Stimulated activated CD4-positive, alpha-beta T cell treated with anti-CD3 and anti-CD28 coated beads, TNF-alpha, amount 100 ng/mL, for 1 hour (primary cell): ENCODE data around the gene KRTAP8-1.
A peak's percentile ranks its signal among the peaks of the same experiment; 100 is the strongest.

Experiments
- DNase-seq, 3 donors: peaks; one replicate each; pipeline ENCODE4 v3.0.0-alpha.2; 2020; ENCODE audit warnings: low read depth in 3 of 3, low spot score in 1 of 3

The KRTAP8-1 gene

DNA sequence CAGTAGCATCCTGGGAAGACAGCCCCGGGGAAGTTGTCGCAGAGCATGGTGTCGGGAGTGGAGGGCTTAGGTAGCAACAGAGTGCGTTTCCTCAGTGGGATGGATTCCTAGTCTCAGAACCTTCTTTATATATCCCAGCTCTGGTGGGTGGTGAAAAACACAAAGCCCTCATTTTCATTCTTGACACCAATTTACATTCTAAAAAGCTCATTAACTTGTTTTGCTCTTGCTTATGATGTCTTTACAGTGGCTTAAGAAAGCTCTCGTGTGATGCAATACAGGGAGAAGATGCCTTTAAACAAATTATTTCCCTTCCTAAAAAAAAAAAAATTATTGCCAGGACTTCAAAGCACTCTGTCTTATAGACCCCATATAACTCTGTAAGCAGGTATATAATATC, at the start of gene KRTAP8-1:
Gene KRTAP8-1, minus strand, starts transcription at position 101 of the 400 bp plus-strand sequence. Its CDS starts 54 bp downstream, at position 47.
- DNase-seq = no peak

- DNase-seq = no peak
These were observed 34.8 kb upstream of the KRTAP8-1 start for GRCh38 chr21:30847627-30848500.

DNA sequence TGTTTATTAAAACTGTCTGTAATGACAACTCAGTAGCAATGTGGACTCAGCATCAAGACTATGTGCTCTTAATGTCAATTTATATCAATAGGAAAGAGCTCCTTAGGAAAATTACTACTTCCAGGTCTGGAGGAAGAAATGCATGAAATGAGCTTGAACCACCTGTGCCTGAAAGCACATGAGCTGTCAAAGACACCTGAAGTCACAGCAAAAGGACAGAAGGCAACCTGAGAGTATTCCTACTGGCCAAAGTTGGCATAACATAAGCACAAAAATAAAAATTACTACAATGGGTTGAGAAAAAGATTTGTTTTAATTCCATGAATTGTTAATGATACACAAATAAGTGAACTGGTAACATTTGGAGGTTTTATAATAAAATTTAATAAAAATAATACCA, 29.9 kb upstream of the KRTAP8-1 start:
- no peak for DNase-seq

DNA sequence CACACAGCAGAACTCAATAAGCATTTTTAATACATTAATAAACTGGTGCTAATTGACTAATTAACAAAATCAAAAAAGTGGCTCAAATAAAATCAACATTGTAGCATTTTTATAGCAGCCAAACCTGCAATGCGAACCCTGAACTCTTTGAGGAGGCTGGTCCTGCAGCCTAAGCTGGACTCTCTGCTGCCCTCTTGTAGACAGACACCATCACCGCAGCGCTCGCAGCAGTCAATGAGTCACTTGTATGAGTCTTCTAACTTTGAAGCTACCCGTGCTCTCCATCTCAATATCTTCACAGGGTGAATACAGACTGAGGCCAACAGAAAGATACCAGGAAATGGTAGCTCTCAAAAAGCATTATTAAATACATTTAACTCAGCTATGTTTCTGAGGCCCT, 26.2 kb upstream of the KRTAP8-1 start:
- peak in 1 of 3 donors; percentile 11 for DNase-seq

DNA sequence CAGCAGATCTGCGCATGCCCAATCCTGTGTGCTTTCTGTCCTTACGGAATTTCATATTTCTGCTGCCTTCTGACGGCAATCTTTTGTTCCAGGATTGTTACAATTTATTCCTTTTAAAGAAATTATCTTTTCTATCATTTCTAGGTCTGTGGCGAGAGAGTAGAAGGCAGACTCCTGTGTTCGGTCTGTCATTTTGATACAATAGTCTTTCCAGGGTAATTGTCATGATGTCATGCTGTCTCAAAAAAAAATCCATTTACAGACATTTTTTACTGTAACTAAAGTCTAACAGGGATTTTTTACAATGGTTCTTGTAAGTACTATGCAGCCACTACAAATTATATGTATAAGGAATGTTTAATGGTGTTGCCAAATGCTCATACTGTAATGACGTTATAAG, 25.5 kb upstream of the KRTAP8-1 start:
- DNase-seq = no peak

DNA sequence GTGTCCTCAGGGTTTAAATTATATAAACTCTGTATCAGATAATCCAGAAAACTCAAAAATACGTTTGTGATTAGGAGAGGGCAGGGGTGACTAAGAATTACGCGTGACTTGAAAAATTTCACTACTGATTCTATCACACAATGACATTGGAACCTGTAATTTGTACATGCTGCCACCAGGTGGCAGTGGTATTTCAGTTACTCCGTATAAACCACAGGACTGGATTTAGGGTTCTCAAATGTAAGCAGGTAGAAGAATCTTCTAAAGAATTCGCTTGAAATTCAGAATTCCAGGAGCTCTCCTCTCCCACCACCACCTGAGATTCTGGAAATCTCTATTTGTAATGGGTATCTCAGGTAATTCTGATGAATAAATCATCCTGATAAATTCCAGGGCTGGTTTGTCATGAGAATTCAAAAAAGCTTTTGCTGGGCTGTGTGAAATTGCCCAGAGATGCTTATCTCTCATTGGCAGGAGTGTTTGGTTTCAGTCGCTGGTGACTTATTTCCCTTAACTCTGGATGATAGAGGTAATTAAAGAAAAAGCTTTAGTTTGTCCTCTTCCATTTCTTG, 18.2 kb upstream of the KRTAP8-1 start:
- peak in 1 of 3 donors; percentile 10 for DNase-seq

DNA sequence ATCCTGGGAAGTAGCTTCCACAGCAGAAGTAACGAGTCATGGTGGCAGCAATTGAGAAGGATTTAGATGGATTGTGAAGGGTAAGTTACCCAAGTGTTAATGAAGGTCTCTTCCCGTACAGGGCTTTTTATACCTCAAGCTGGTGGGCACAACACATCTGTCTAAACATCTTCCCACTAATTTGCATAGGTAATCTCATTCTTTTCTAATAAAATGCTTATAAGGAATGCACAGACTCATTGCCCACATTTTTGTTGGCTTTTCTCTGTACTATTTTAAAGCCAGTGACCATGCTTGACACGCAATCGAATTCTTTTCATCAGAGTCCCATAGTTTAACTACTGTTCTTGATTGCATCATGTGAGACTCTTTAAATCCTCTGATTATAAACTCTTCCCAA, 16.6 kb upstream of the KRTAP8-1 start, which contains the start of gene KRTAP7-1:
Gene KRTAP7-1, minus strand, starts transcription at position 101 of the 400 bp plus-strand sequence. Its CDS starts 61 bp downstream, at position 40.
- no peak for DNase-seq

GRCh38 chr21:30818837-30819610, 6.0 kb upstream of the KRTAP8-1 start:
- DNase-seq = no peak

- no peak for DNase-seq
These were observed 12.5 kb downstream of the KRTAP8-1 start for GRCh38 chr21:30800605-30801004.

DNA sequence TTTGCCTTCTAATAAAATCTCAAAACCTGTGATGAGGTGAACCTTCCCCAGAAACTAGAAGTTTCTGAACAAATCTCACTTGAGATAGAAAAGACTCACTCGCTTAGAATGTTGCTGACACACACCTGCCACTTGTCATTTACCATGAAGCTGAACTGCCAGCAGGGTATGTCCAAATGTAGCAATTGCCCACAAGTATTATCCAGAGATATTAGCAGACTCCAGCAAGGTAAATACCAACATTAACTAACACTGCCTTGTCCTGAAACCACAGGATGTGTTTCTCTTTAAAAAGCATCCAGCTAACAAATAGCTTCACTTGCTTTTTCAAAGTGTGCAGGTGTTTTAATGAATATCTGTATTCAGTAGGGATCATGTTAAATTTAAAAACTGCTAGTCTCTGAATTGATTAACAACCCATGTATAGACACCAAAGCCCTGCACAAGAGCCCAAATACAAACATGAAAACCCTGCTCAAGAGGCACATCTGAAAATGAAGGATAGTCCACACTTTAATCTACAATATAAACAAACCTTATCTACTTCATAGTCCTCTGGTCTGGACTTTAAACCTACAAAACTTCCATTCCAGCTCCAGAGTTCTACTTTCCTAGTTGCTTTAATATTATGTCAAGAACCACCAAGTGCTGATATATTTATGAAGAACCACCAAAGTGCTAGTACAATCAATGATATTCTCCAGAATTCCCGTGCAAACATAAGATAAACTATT, 19.3 kb downstream of the KRTAP8-1 start:
- DNase-seq = no peak

DNA sequence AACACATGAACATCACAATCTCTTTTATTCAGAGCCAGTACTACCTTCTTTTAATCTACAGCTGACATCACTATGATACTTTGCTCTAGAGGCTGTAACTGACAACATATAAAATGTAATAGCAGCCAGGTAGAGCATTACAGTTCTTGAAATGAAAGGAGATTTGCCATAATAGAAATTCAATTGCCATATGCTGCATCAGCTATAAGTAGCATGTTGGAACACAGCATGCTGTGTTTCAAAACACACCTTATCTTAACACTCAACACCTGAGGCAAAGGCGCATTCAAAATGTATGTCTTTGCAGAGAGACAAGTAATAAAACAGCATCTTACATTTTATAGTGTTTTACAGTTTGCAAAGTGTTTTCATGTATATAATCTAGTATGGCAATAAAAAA, 33.8 kb downstream of the KRTAP8-1 start:
- no peak for DNase-seq

DNA sequence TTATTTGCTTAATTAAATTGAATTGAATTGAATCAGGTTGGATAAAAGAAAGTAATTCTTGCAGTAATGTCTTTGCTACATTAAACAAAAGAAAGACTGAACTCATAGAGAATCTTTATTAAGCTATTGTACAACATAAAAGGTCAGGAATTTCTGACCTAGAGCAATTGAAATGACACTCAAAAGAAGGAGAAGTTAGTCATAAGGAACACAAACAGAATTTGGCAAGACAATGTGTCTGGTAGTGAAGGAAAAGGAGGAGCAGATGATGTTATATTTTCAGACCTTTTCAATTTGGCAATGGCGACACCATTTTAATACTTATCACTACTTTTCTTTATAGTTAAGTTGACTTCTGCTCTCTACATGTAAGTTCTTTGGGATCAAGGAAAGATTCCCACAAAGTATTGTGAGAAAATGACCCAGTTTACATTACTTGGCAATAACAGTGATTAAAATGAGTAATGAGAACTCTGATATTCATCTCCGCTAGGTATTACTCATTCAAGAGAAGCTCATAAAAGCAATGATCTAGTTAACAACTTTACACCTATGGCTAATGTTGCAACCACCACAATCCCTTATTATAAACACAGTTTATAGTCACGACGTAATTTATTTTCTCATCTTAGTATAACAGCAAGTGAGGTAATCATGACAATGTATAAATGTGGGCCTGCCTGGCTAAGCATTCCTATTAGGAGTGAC, 43.2 kb downstream of the KRTAP8-1 start:
- no peak for DNase-seq
